H1 (cell line): ENCODE results near the gene ZNF248. TPM values are rescaled to one million over a fixed set of nuclear protein-coding genes. Genes with fewer than 3 reads are reported as not detected.
A peak's percentile ranks its signal among the peaks of the same experiment; 100 is the strongest.

Experiments
- CTCF ChIA-PET: fragments of 300-600 bp; sonication (Branson Sonifier 250); formaldehyde crosslinking; loops from one replicate; lab custom pipeline; 2021; ENCODE audit not compliant: partially characterized antibody; lab: Charles Lee
- POLR2A ChIA-PET: fragments of 300-600 bp; sonication (Branson Sonifier 250); formaldehyde crosslinking; loops from one replicate; lab custom pipeline; 2021; ENCODE audit warnings: inconsistent platforms; ENCODE audit not compliant: partially characterized antibody; lab: Charles Lee
- DNase-seq, 2 experiments: peaks; one replicate each; pipeline versions ENCODE4 v3.0.0 to v3.0.0-alpha.2; 2010 to 2022; ENCODE audit warnings: low spot score in 2 of 2, low read depth in 1 of 2, mixed read lengths in 1 of 2
- FAIRE-seq: peaks from 2 replicates; lab custom pipeline; 2011; peaks lifted over from hg19 to GRCh38; lab: Jason Lieb, UNC
- H2AFZ ChIP-seq: 2 replicates; pipeline ENCODE4 v1.8.1; 2012; ENCODE audit warnings: low read length, inconsistent platforms
- H2AK5ac ChIP-seq: 2 replicates; pipeline ENCODE4 v1.6.1; 2013; ENCODE audit warnings: low read depth, low read length
- H2BK120ac ChIP-seq: replicated peaks from 2 replicates; pipeline ENCODE3; 2013; ENCODE audit warnings: low read depth, low read length, inconsistent platforms
- H2BK12ac ChIP-seq: 2 replicates; pipeline ENCODE4 v1.6.1; 2013; ENCODE audit warnings: low read depth, low read length
- H2BK15ac ChIP-seq: 2 replicates; pipeline ENCODE4 v1.6.1; 2013; ENCODE audit warnings: low read length
- H2BK20ac ChIP-seq: 2 replicates; pipeline ENCODE4 v1.6.1; 2013; ENCODE audit warnings: low read length
- H2BK5ac ChIP-seq: 2 replicates; pipeline ENCODE4 v1.6.1; 2013; ENCODE audit warnings: low read depth, low read length
- H3K14ac ChIP-seq: 2 replicates; pipeline ENCODE4 v1.6.1; 2013; ENCODE audit warnings: inconsistent platforms; ENCODE audit not compliant: insufficient read length
- H3K18ac ChIP-seq: 2 replicates; pipeline ENCODE4 v1.6.1; 2013; ENCODE audit warnings: low read length; ENCODE audit errors: extremely low read depth
- H3K23ac ChIP-seq: 2 replicates; pipeline ENCODE4 v1.6.1; 2013; ENCODE audit warnings: inconsistent platforms; ENCODE audit not compliant: insufficient read length
- H3K23me2 ChIP-seq: 2 replicates; pipeline ENCODE4 v1.6.1; 2013; ENCODE audit warnings: low read depth, low read length
- H3K27ac ChIP-seq: 2 replicates; pipeline ENCODE4 v1.6.1; 2011; ENCODE audit warnings: low read depth, low read length, inconsistent platforms
- H3K27me3 ChIP-seq, 4 experiments: replicated peaks in 1 of 4; 1 replicate in 1 of 4; 2 replicates in 3 of 4; pipeline versions ENCODE4 v1.6.1 to v1.8.1; 2011 to 2013; ENCODE audit warnings: low read length in 3 of 4, mild to moderate bottlenecking in 3 of 4, inconsistent platforms in 2 of 4, mixed read lengths in 2 of 4, moderate library complexity in 1 of 4; ENCODE audit not compliant: control insufficient read depth in 3 of 4, insufficient read depth in 3 of 4; ENCODE audit errors: extremely low read depth in 1 of 4
- H3K36me3 ChIP-seq, 4 experiments: 2 replicates each; pipeline versions ENCODE4 v1.6.1 to v1.8.1; 2011 to 2013; ENCODE audit warnings: mild to moderate bottlenecking in 4 of 4, low read length in 3 of 4, moderate library complexity in 2 of 4, control low read depth in 1 of 4, inconsistent platforms in 1 of 4; ENCODE audit not compliant: insufficient read depth in 4 of 4, control insufficient read depth in 2 of 4
- H3K4ac ChIP-seq: replicated peaks from 2 replicates; pipeline ENCODE3; 2013; ENCODE audit warnings: low read length, low read depth, mixed read lengths, inconsistent platforms; ENCODE audit not compliant: insufficient read length
- H3K4me1 ChIP-seq, 4 experiments: replicated peaks in 1 of 4; 1 replicate in 1 of 4; 2 replicates in 3 of 4; pipeline versions ENCODE4 v1.6.1 to v1.8.1; 2011 to 2013; ENCODE audit warnings: low read length in 3 of 4, inconsistent platforms in 2 of 4, mixed read lengths in 1 of 4; ENCODE audit not compliant: insufficient read depth in 4 of 4, control insufficient read depth in 3 of 4
- H3K4me2 ChIP-seq, 2 experiments: 2 replicates each; pipeline versions ENCODE4 v1.6.1 to v1.8.1; 2011 to 2013; ENCODE audit warnings: low read depth in 2 of 2, low read length in 2 of 2, control low read depth in 1 of 2, inconsistent platforms in 1 of 2, mild to moderate bottlenecking in 1 of 2; ENCODE audit not compliant: insufficient read depth in 1 of 2
- H3K4me3 ChIP-seq, 4 experiments: fragments of 200-600, 300-600 bp in 1 of 4; sonication (generic), shearing (Covaris generic), sonication (Bioruptor Twin) in 1 of 4; 2 replicates each; pipeline versions ENCODE4 v1.5.1 to v1.8.1; 2011 to 2016; ENCODE audit warnings: low read length in 4 of 4, low read depth in 3 of 4, control low read depth in 2 of 4, inconsistent platforms in 2 of 4, mild to moderate bottlenecking in 2 of 4, mixed read lengths in 1 of 4, moderate library complexity in 1 of 4; ENCODE audit not compliant: insufficient read depth in 2 of 4; ENCODE audit errors: extremely low read depth in 1 of 4
- H3K56ac ChIP-seq: replicated peaks from 2 replicates; pipeline ENCODE3; 2013; ENCODE audit warnings: low read depth, mild to moderate bottlenecking, mixed read lengths, low read length, inconsistent platforms; ENCODE audit not compliant: insufficient read length
- H3K79me1 ChIP-seq: 2 replicates; pipeline ENCODE4 v1.6.1; 2013; ENCODE audit warnings: low read depth, low read length, control low read depth
- H3K79me2 ChIP-seq, 2 experiments: 2 replicates each; pipeline versions ENCODE4 v1.6.1 to v1.8.1; 2012 to 2013; ENCODE audit warnings: low read length in 2 of 2, mild to moderate bottlenecking in 2 of 2, inconsistent platforms in 1 of 2; ENCODE audit not compliant: insufficient read depth in 2 of 2, control insufficient read depth in 1 of 2
- H3K9ac ChIP-seq, 4 experiments: replicated peaks in 1 of 4; 1 replicate in 1 of 4; 2 replicates in 3 of 4; pipeline versions ENCODE4 v1.6.1 to v1.8.1; 2011 to 2013; ENCODE audit warnings: low read depth in 3 of 4, low read length in 3 of 4, control low read depth in 2 of 4, mild to moderate bottlenecking in 2 of 4, moderate library complexity in 2 of 4, inconsistent platforms in 1 of 4; ENCODE audit errors: extremely low read depth in 1 of 4
- H3K9me3 ChIP-seq, 2 experiments: 2 replicates each; pipeline versions ENCODE4 v1.6.1 to v1.8.1; 2012 to 2013; ENCODE audit warnings: mild to moderate bottlenecking in 2 of 2, moderate library complexity in 2 of 2, control low read depth in 1 of 2, inconsistent platforms in 1 of 2, low read depth in 1 of 2, low read length in 1 of 2, mixed read lengths in 1 of 2; ENCODE audit not compliant: insufficient read depth in 2 of 2
- H4K20me1 ChIP-seq, 2 experiments: replicated peaks in 1 of 2; 2 replicates each; pipeline versions ENCODE3 to v1.8.1; 2011 to 2013; ENCODE audit warnings: inconsistent platforms in 2 of 2, low read length in 2 of 2, mild to moderate bottlenecking in 1 of 2; ENCODE audit not compliant: insufficient read depth in 2 of 2, control insufficient read depth in 1 of 2
- H4K5ac ChIP-seq: 2 replicates; pipeline ENCODE4 v1.6.1; 2013; ENCODE audit warnings: low read length, low read depth, mixed read lengths, inconsistent platforms; ENCODE audit not compliant: insufficient read length
- H4K8ac ChIP-seq: 2 replicates; pipeline ENCODE4 v1.8.0; 2013; ENCODE audit warnings: mild to moderate bottlenecking, moderate library complexity, low read length, inconsistent platforms; ENCODE audit not compliant: insufficient read depth; ENCODE audit errors: extremely low read depth
- H4K91ac ChIP-seq: replicated peaks from 2 replicates; pipeline ENCODE3; 2013; ENCODE audit warnings: low read length, mixed read lengths, inconsistent platforms; ENCODE audit not compliant: insufficient read length
- HDAC2 ChIP-seq, 2 experiments: fragments of 300-600 bp in 1 of 2; sonication (generic) in 1 of 2; IDR thresholded peaks; 2 replicates each; pipeline ENCODE4 v1.6.1; 2011 to 2012; ENCODE audit warnings: low read depth in 2 of 2, low read length in 2 of 2, mild to moderate bottlenecking in 2 of 2, moderate library complexity in 2 of 2, borderline replicate concordance in 1 of 2, inconsistent platforms in 1 of 2
- JUN ChIP-seq: IDR thresholded peaks from 2 replicates; pipeline ENCODE4 v1.6.1; 2011; ENCODE audit warnings: low read depth, mild to moderate bottlenecking, improper control_type of control experiment, low read length
- RNF2 ChIP-seq: fragments of 200-900, 300-1000 bp; sonication (generic); IDR thresholded peaks from 2 replicates; pipeline ENCODE4 v1.7.1; 2016; ENCODE audit warnings: borderline replicate concordance, low read depth, mild to moderate bottlenecking, antibody characterized with exemption, low read length; ENCODE audit not compliant: poor library complexity, severe bottlenecking; ENCODE audit errors: missing control alignments
- SAP30 ChIP-seq: fragments of 300-600 bp; sonication (generic); IDR thresholded peaks from 2 replicates; pipeline ENCODE4 v1.7.1; 2012; ENCODE audit warnings: low read length, moderate library complexity, mild to moderate bottlenecking, inconsistent platforms; ENCODE audit not compliant: insufficient read depth, insufficient replicate concordance
- WGBS, 2 experiments: shearing (Covaris generic) in 1 of 2; methylation state at CpG; one replicate each; pipeline versions ENCODE4 v1.1.6 to v1.1.7; 2013 to 2015; ENCODE audit warnings: low lambda C conversion rate in 2 of 2, mixed read lengths in 2 of 2, inconsistent platforms in 1 of 2, low coverage in 1 of 2, missing lambda C conversion rate in 1 of 2; ENCODE audit not compliant: insufficient replicate concordance in 2 of 2, insufficient coverage in 1 of 2, insufficient read length in 1 of 2; ENCODE audit errors: extremely low coverage in 1 of 2, missing lambda C conversion rate in 1 of 2; 5-methylcytosine and 5-hydroxymethylcytosine counted together
- polyA plus RNA-seq, 7 experiments: library from polyadenylated mRNA; depleted of rRNA in 3 of 7; stranded (reverse) in 5 of 7; unstranded in 2 of 7; fragments of >200 nt in 5 of 7; fragments of 200-250 nt in 2 of 7; gene quantifications; 1 replicate in 5 of 7; 2 replicates in 1 of 7; 4 replicates in 1 of 7; pipeline versions ENCODE4 v1.2.1 to v1.2.3, GENCODE V29; 2011 to 2013; ENCODE audit warnings: missing spikeins in 2 of 7, mixed read lengths in 2 of 7
- total RNA-seq: library from RNA; stranded (reverse); fragmentation: NEBNext Ultra II Directional; extraction: Animal tissue kit (Norgen Biotek cat#: 25700); gene quantifications from 2 replicates; pipeline ENCODE4 v1.2.1, GENCODE V29; 2021
- TF ChIP-seq, protein P1 (sequence below): IDR thresholded peaks from 2 replicates; pipeline ENCODE4 v1.6.1; 2012; ENCODE audit warnings: inconsistent platforms

Gene ZNF248
- total and polyA plus RNA-seq, 2 of the 8 experiments (the other 6 are each of a cell fraction or from before 2014, with no cell fraction given) = 9.1 TPM; not detected in 1

GRCh38 chr10:37826806-37827205 is 30.6 kb downstream of the ZNF248 start:
- no peaks in the 10 kb centered on the region for H3K23me2 ChIP-seq
- H3K4me2 ChIP-seq = no peak overlapping the region
- H2BK15ac ChIP-seq = no peak overlapping the region
- ChIA-PET POLR2A (no interaction called here), CTCF (no interaction called here)
- no peak overlapping the region for H2AFZ ChIP-seq
- H3K18ac ChIP-seq = no peak overlapping the region
- H2AK5ac ChIP-seq = no peak overlapping the region
- no peak overlapping the region for H4K8ac ChIP-seq
- H3K9me3 ChIP-seq = peaks cover 61 to 73% of the 10 kb centered on the region in 2 experiments
- no peak overlapping the region for H2BK120ac ChIP-seq
- H3K27ac ChIP-seq = no peak overlapping the region
- FAIRE-seq = no peak
- WGBS, 2 experiments = 38% methylated on average over 1 of the region's 1 CpG; no CpG with 5 or more reads in 1 of the 2 experiments
- H3K23ac ChIP-seq = no peak overlapping the region
- TF ChIP-seq HDAC2 (IDR thresholded peaks at IDR 0.05; ENCODE audit: borderline replicate concordance in 1 of 2, low read depth in 2 of 2, low read length in 2 of 2) = no peak
- no peak for TF ChIP-seq JUN
- TF ChIP-seq SAP30 = no peak
- TF ChIP-seq RNF2 = no peak
- TF ChIP-seq, protein P1, sequence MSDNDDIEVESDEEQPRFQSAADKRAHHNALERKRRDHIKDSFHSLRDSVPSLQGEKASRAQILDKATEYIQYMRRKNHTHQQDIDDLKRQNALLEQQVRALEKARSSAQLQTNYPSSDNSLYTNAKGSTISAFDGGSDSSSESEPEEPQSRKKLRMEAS = no peak
- H4K20me1 ChIP-seq = no peaks in the 10 kb centered on the region
- H3K14ac ChIP-seq = no peak overlapping the region
- no peak overlapping the region for H3K9ac ChIP-seq
- H3K4me1 ChIP-seq = no peaks in the 10 kb centered on the region
- H3K56ac ChIP-seq = no peak overlapping the region
- H2BK5ac ChIP-seq = no peak overlapping the region
- H3K79me1 ChIP-seq = no peaks in the 10 kb centered on the region
- H3K27me3 ChIP-seq = no peaks in the 10 kb centered on the region
- peaks cover 0 to 13% (median 0%) of the 10 kb centered on the region in 4 experiments; a peak in 3 of 8 replicates for H3K36me3 ChIP-seq
- DNase-seq = no peak
- no peak overlapping the region for H4K91ac ChIP-seq
- no peak overlapping the region for H2BK20ac ChIP-seq
- H2BK12ac ChIP-seq = no peak overlapping the region
- H3K4ac ChIP-seq = no peak overlapping the region
- H4K5ac ChIP-seq = no peak overlapping the region
- no peaks in the 10 kb centered on the region for H3K79me2 ChIP-seq
- H3K4me3 ChIP-seq = peak overlapping the region in 1 of 4 experiments; percentile 4; a peak in 1 of 8 replicates
